WTC11 (cell line): ENCODE data around the gene EIF4G3. TPM values are rescaled to one million over a fixed set of nuclear protein-coding genes. Genes with fewer than 3 reads are reported as not detected.
A peak's percentile ranks its signal among the peaks of the same experiment; 100 is the strongest.

Experiments
- ATAC-seq: fragments of 200-7000 bp; cut with Tn5 transposase; 2 replicates; pipeline ENCODE4 v1.10.0; 2021; ENCODE audit warnings: mild to moderate bottlenecking, moderate library complexity
- CTCF ChIA-PET: fragments of 300-600 bp; sonication (Branson Sonifier 250); formaldehyde crosslinking; loops from one replicate; lab custom pipeline; 2021; ENCODE audit warnings: antibody characterized with exemption; lab: Charles Lee
- POLR2A ChIA-PET: fragments of 350-600 bp; sonication (Branson Sonifier 250); formaldehyde crosslinking; loops from one replicate; lab custom pipeline; 2021; ENCODE audit warnings: antibody characterized with exemption; lab: Charles Lee
- DNase-seq: peaks from one replicate; pipeline ENCODE4 v3.0.0; 2021; ENCODE audit warnings: low spot score
- H3K27ac Mint-ChIP-seq: 2 replicates; pipeline ENCODE4 v1.8.0; 2021; ENCODE audit warnings: mixed read lengths
- H3K27me3 Mint-ChIP-seq: 2 replicates; pipeline ENCODE4 v1.8.0; 2021; ENCODE audit warnings: low read depth, mild to moderate bottlenecking, moderate library complexity, mixed read lengths
- H3K36me3 Mint-ChIP-seq: 2 replicates; pipeline ENCODE4 v1.8.0; 2021; ENCODE audit warnings: mixed read lengths
- H3K4me1 Mint-ChIP-seq: 2 replicates; pipeline ENCODE4 v1.8.0; 2022; ENCODE audit warnings: mixed read lengths
- H3K4me3 Mint-ChIP-seq: 2 replicates; pipeline ENCODE4 v1.8.0; 2021; ENCODE audit warnings: mild to moderate bottlenecking, moderate library complexity, mixed read lengths
- H3K9me3 Mint-ChIP-seq: 2 replicates; pipeline ENCODE4 v1.8.0; 2021; ENCODE audit warnings: mixed read lengths
- ATF1 ChIP-seq: sonication (generic); formaldehyde crosslinking; IDR thresholded peaks from 2 replicates; pipeline ENCODE4 v1.8.1; 2023; ENCODE audit warnings: mild to moderate bottlenecking, moderate library complexity, missing genetic modification reagents
- CBFB ChIP-seq: sonication (generic); formaldehyde crosslinking; IDR thresholded peaks from 2 replicates; pipeline ENCODE4 v1.8.1; 2022; ENCODE audit warnings: mild to moderate bottlenecking, low read depth, missing genetic modification reagents
- CDX4 ChIP-seq: fragments of 250-450 bp; sonication (Bioruptor Pico); IDR thresholded peaks from 2 replicates; pipeline ENCODE4 v1.9.0; 2021; ENCODE audit warnings: moderate library complexity, mild to moderate bottlenecking, inconsistent platforms, borderline replicate concordance
- CREB1 ChIP-seq: sonication (generic); formaldehyde crosslinking; IDR thresholded peaks from 2 replicates; pipeline ENCODE4 v1.8.0; 2023; ENCODE audit warnings: mild to moderate bottlenecking, missing genetic modification reagents
- EMX1 ChIP-seq: fragments of 250-450 bp; sonication (Bioruptor Pico); IDR thresholded peaks from 2 replicates; pipeline ENCODE4 v1.8.0; 2021; ENCODE audit warnings: mild to moderate bottlenecking
- ERG ChIP-seq: fragments of 250-450 bp; sonication (Bioruptor Pico); IDR thresholded peaks from 2 replicates; pipeline ENCODE4 v1.8.0; 2021; ENCODE audit warnings: mild to moderate bottlenecking
- FOXK1 ChIP-seq: sonication (generic); formaldehyde crosslinking; IDR thresholded peaks from 2 replicates; pipeline ENCODE4 v1.8.0; 2022; ENCODE audit warnings: mild to moderate bottlenecking, moderate library complexity, missing genetic modification reagents
- FOXP1 ChIP-seq: sonication (generic); formaldehyde crosslinking; IDR thresholded peaks from 2 replicates; pipeline ENCODE4 v1.8.0; 2022; ENCODE audit warnings: missing genetic modification reagents, mild to moderate bottlenecking, moderate library complexity, borderline replicate concordance
- GTF2I ChIP-seq: fragments of 250-450 bp; sonication (Bioruptor Pico); conservative IDR thresholded peaks from 2 replicates; pipeline ENCODE4 v1.4.0; 2021; ENCODE audit warnings: mild to moderate bottlenecking
- HMGA2 ChIP-seq: fragments of 250-450 bp; sonication (Bioruptor Pico); IDR thresholded peaks from 2 replicates; pipeline ENCODE4 v1.4.0; 2021; ENCODE audit warnings: mild to moderate bottlenecking, moderate library complexity
- IRF2 ChIP-seq: sonication (generic); formaldehyde crosslinking; IDR thresholded peaks from 2 replicates; pipeline ENCODE4 v1.8.0; 2022; ENCODE audit warnings: low read depth, missing genetic modification reagents, borderline replicate concordance
- JAZF1 ChIP-seq: fragments of 250-450 bp; sonication (Bioruptor Pico); IDR thresholded peaks from 2 replicates; pipeline ENCODE4 v1.9.0; 2021; ENCODE audit warnings: moderate library complexity, mild to moderate bottlenecking, inconsistent platforms
- JUN ChIP-seq: sonication (generic); formaldehyde crosslinking; IDR thresholded peaks from 2 replicates; pipeline ENCODE4 v1.8.0; 2023; ENCODE audit warnings: mild to moderate bottlenecking, missing genetic modification reagents
- NR3C1 ChIP-seq: sonication (generic); formaldehyde crosslinking; conservative IDR thresholded peaks from 2 replicates; pipeline ENCODE4 v1.8.1; 2023; ENCODE audit warnings: low read depth, mild to moderate bottlenecking, missing genetic modification reagents
- PRRX2 ChIP-seq: fragments of 250-450 bp; sonication (Bioruptor Pico); IDR thresholded peaks from 2 replicates; pipeline ENCODE4 v1.8.0; 2021; ENCODE audit warnings: mild to moderate bottlenecking
- SMAD3 ChIP-seq: sonication (generic); formaldehyde crosslinking; IDR thresholded peaks from 2 replicates; pipeline ENCODE4 v1.8.0; 2022; ENCODE audit warnings: missing genetic modification reagents, mild to moderate bottlenecking, borderline replicate concordance
- TEAD1 ChIP-seq: sonication (generic); formaldehyde crosslinking; IDR thresholded peaks from 2 replicates; pipeline ENCODE4 v1.8.0; 2022; ENCODE audit warnings: mild to moderate bottlenecking, missing genetic modification reagents
- ZMAT4 ChIP-seq: fragments of 250-450 bp; sonication (Bioruptor Pico); IDR thresholded peaks from 2 replicates; pipeline ENCODE4 v1.9.0; 2021; ENCODE audit warnings: mild to moderate bottlenecking
- ZNF671 ChIP-seq: fragments of 250-450 bp; sonication (Bioruptor Pico); IDR thresholded peaks from 2 replicates; pipeline ENCODE4 v1.8.0; 2021; ENCODE audit warnings: mild to moderate bottlenecking
- total RNA-seq: library from RNA; stranded (reverse); gene quantifications from 3 replicates; pipeline ENCODE4 v1.2.3, GENCODE V29; 2021
- TF ChIP-seq, protein P1 (sequence below): fragments of 250-450 bp; sonication (Bioruptor Pico); IDR thresholded peaks from 2 replicates; pipeline ENCODE4 v2.1.2; 2022; ENCODE audit warnings: mild to moderate bottlenecking, moderate library complexity
- TF ChIP-seq, protein P2 (sequence below): sonication (generic); formaldehyde crosslinking; conservative IDR thresholded peaks from 2 replicates; pipeline ENCODE4 v1.8.1; 2023; ENCODE audit warnings: mild to moderate bottlenecking, low read depth, missing genetic modification reagents, moderate library complexity
- TF ChIP-seq, protein P3 (sequence below): sonication (generic); formaldehyde crosslinking; IDR thresholded peaks from 2 replicates; pipeline ENCODE4 v1.8.1; 2022; ENCODE audit warnings: low read depth, mild to moderate bottlenecking, moderate library complexity, missing genetic modification reagents, borderline replicate concordance

Gene EIF4G3
- total RNA-seq, 1 experiment from 2014 or later, result 77.7 TPM

DNA sequence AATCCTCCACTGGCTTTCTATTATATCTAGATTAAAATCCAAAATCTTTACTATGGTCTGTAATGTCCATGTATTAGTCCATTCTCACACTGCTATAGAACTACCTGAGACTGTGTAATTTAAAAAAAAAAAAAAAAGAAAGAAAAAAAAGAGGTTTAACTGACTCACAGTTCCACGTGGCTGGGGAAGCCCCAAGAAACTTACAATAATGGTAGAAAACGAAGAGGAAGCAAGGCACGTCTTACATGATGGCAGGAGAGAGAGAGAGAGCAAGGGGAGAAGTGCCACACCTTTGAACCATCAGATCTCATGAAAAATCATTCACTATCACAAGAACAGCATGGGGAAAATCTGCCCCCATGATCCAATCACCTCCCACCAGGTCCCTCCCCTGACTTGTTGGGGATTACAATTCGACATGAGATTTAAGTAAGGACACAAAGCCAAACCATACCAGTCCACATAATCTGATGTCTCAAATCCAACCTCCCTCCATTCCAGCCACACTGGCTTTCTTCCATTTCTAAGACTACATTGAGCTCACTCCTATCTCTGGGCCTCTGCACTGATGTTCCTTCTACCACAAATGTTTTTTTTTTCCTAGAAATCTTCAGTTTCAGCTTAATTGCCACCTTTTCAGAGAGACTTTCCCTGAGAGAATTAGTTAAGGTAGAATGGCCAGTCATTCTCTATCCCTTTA is 92.4 kb downstream of the EIF4G3 start:
- DNase-seq (no peak), ATAC-seq (no peak)
- H3K36me3 Mint-ChIP-seq, result peaks cover 18% of the 10 kb centered on the region
- ChIA-PET POLR2A (no interaction called here), CTCF (no interaction called here)
- H3K27ac Mint-ChIP-seq, result peak overlapping the region; percentile 66
- TF ChIP-seq PRRX2 (no peak), GTF2I (CRISPR knock-in tag) (no peak), IRF2 (CRISPR knock-in tag) (no peak), FOXP1 (CRISPR knock-in tag) (no peak)
- TF ChIP-seq, protein P1, sequence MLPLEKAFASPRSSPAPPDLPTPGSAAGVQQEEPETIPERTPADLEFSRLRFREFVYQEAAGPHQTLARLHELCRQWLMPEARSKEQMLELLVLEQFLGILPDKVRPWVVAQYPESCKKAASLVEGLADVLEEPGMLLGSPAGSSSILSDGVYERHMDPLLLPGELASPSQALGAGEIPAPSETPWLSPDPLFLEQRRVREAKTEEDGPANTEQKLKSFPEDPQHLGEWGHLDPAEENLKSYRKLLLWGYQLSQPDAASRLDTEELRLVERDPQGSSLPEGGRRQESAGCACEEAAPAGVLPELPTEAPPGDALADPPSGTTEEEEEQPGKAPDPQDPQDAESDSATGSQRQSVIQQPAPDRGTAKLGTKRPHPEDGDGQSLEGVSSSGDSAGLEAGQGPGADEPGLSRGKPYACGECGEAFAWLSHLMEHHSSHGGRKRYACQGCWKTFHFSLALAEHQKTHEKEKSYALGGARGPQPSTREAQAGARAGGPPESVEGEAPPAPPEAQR (CRISPR knock-in tag), result no peak
- no peak overlapping the region for H3K4me3 Mint-ChIP-seq
- no peaks in the 10 kb centered on the region for H3K9me3 Mint-ChIP-seq
- no peaks in the 10 kb centered on the region for H3K27me3 Mint-ChIP-seq
- H3K4me1 Mint-ChIP-seq, result peaks cover 7% of the 10 kb centered on the region

- ChIA-PET CTCF (no interaction called here), POLR2A (interaction anchor here (0.6 kb wide), 1 partner anchor 403 kb away, joined by 7 read pairs; no protein-coding TSS in a partner anchor)
- no peak for ATAC-seq
- Mint-ChIP-seq H3K4me3 (no peak overlapping the region), H3K4me1 (peaks cover 4% of the 10 kb centered on the region), H3K27me3 (no peaks in the 10 kb centered on the region), H3K27ac (peak overlapping the region; percentile 69; the same call in 1 of the 2 replicates), H3K9me3 (no peaks in the 10 kb centered on the region), H3K36me3 (peaks cover 13% of the 10 kb centered on the region)
- no peak for DNase-seq
- no peak for TF ChIP-seq HMGA2 (CRISPR knock-in tag)
- TF ChIP-seq JAZF1 (CRISPR knock-in tag), result no peak
- TF ChIP-seq CBFB, result no peak
- TF ChIP-seq SMAD3 (CRISPR knock-in tag), result no peak
- TF ChIP-seq ZMAT4 (CRISPR knock-in tag), result no peak
- no peak for TF ChIP-seq ZNF671 (CRISPR knock-in tag)
- TF ChIP-seq ERG (CRISPR knock-in tag), result no peak
- no peak for TF ChIP-seq TEAD1 (CRISPR knock-in tag)
- no peak for TF ChIP-seq CREB1
- TF ChIP-seq CDX4, result no peak
- no peak for TF ChIP-seq EMX1
- TF ChIP-seq, protein P2, sequence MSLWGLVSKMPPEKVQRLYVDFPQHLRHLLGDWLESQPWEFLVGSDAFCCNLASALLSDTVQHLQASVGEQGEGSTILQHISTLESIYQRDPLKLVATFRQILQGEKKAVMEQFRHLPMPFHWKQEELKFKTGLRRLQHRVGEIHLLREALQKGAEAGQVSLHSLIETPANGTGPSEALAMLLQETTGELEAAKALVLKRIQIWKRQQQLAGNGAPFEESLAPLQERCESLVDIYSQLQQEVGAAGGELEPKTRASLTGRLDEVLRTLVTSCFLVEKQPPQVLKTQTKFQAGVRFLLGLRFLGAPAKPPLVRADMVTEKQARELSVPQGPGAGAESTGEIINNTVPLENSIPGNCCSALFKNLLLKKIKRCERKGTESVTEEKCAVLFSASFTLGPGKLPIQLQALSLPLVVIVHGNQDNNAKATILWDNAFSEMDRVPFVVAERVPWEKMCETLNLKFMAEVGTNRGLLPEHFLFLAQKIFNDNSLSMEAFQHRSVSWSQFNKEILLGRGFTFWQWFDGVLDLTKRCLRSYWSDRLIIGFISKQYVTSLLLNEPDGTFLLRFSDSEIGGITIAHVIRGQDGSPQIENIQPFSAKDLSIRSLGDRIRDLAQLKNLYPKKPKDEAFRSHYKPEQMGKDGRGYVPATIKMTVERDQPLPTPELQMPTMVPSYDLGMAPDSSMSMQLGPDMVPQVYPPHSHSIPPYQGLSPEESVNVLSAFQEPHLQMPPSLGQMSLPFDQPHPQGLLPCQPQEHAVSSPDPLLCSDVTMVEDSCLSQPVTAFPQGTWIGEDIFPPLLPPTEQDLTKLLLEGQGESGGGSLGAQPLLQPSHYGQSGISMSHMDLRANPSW, result no peak
- TF ChIP-seq ATF1 (CRISPR knock-in tag), result no peak
- TF ChIP-seq FOXK1 (CRISPR knock-in tag), result no peak
- no peak for TF ChIP-seq NR3C1 (CRISPR knock-in tag)
- TF ChIP-seq, protein P1 (CRISPR knock-in tag), result no peak
- no peak for TF ChIP-seq JUN
- TF ChIP-seq, protein P3, sequence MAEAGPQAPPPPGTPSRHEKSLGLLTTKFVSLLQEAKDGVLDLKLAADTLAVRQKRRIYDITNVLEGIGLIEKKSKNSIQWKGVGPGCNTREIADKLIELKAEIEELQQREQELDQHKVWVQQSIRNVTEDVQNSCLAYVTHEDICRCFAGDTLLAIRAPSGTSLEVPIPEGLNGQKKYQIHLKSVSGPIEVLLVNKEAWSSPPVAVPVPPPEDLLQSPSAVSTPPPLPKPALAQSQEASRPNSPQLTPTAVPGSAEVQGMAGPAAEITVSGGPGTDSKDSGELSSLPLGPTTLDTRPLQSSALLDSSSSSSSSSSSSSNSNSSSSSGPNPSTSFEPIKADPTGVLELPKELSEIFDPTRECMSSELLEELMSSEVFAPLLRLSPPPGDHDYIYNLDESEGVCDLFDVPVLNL (CRISPR knock-in tag), result no peak
These were observed 94.6 kb downstream of the EIF4G3 start for GRCh38 chr1:21082073-21082472.
